Endothelial cell (in vitro differentiated cells): ENCODE measurements around the gene ZNF669. TPM values are rescaled to one million over a fixed set of nuclear protein-coding genes. Genes with fewer than 3 reads are reported as not detected.

ENCODE experiments used
- DNase-seq: peaks from one replicate; pipeline ENCODE4 v3.0.0; 2021; ENCODE audit warnings: low spot score
- H3K27ac Mint-ChIP-seq: one replicate; pipeline ENCODE4 v1.8.0; 2021; ENCODE audit warnings: mixed read lengths, inconsistent platforms; ENCODE audit not compliant: unreplicated experiment
- H3K27me3 Mint-ChIP-seq: one replicate; pipeline ENCODE4 v1.8.0; 2021; ENCODE audit warnings: mild to moderate bottlenecking, moderate library complexity, mixed read lengths, inconsistent platforms; ENCODE audit not compliant: unreplicated experiment
- H3K36me3 Mint-ChIP-seq: one replicate; pipeline ENCODE4 v1.8.0; 2021; ENCODE audit warnings: mild to moderate bottlenecking, low read depth, mixed read lengths, inconsistent platforms; ENCODE audit not compliant: unreplicated experiment
- H3K4me1 Mint-ChIP-seq: one replicate; pipeline ENCODE4 v1.8.0; 2021; ENCODE audit warnings: mild to moderate bottlenecking, mixed read lengths, inconsistent platforms; ENCODE audit not compliant: unreplicated experiment
- H3K4me3 Mint-ChIP-seq: one replicate; pipeline ENCODE4 v1.8.0; 2021; ENCODE audit warnings: mild to moderate bottlenecking, mixed read lengths, inconsistent platforms; ENCODE audit not compliant: unreplicated experiment
- H3K9me3 Mint-ChIP-seq: one replicate; pipeline ENCODE4 v1.8.0; 2021; ENCODE audit warnings: mixed read lengths, inconsistent platforms; ENCODE audit not compliant: unreplicated experiment
- total RNA-seq: library from RNA; stranded (reverse); fragmentation: NEBNext Ultra II Directional; extraction: Animal tissue kit (Norgen Biotek cat#: 25700); gene quantifications from one replicate; pipeline ENCODE4 v1.2.1, GENCODE V29; 2021; ENCODE audit not compliant: unreplicated experiment
- TF ChIP-seq, protein P1 (sequence below): fragments of 200-600 bp; sonication (generic); IDR thresholded peaks from one replicate; pipeline ENCODE4 v1.5.0; 2021; ENCODE audit warnings: antibody characterized with exemption; ENCODE audit not compliant: unreplicated experiment

Gene ZNF669
- total RNA-seq, 1 donor from 2014 or later: 21.7 TPM

DNA sequence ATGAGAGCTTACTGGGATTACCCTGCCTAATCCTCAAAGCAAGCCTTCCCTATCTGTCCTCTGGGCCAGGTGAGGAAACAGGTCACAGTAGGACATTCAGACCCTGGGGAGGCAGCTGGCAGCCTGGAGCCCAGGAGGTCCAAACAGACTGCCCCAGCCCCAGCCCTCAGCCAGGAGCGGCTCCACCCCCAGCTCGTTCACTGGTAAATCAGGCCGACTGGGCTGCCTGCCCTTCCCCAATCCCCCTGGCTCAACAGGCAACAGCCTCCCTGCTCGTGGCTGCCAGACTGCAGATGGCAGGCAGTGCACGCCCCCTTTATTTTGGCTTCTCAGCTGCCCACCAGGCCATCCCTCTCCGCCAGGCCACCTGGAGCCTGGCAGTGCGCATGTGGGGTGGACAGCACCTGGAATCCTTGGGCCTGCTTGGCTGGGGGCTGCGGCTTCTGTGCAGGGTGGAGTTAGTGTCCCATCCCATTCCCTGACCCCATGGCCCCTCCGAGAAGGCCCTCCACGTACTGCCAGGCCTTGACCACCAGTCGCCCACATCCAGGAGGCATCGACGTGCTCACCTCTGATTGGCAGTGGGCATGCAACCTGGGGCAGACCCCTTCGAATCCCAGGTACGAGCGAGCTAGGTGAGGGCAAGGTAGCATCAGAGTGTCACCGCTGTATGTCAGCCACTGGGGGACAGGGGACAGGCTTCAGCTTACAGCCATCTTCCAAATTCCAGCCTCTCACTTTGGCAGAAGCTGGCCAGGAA is 14.4 kb downstream of the ZNF669 start:
- H3K27me3 Mint-ChIP-seq: peaks cover 5% of the 10 kb centered on the region
- TF ChIP-seq, protein P1, sequence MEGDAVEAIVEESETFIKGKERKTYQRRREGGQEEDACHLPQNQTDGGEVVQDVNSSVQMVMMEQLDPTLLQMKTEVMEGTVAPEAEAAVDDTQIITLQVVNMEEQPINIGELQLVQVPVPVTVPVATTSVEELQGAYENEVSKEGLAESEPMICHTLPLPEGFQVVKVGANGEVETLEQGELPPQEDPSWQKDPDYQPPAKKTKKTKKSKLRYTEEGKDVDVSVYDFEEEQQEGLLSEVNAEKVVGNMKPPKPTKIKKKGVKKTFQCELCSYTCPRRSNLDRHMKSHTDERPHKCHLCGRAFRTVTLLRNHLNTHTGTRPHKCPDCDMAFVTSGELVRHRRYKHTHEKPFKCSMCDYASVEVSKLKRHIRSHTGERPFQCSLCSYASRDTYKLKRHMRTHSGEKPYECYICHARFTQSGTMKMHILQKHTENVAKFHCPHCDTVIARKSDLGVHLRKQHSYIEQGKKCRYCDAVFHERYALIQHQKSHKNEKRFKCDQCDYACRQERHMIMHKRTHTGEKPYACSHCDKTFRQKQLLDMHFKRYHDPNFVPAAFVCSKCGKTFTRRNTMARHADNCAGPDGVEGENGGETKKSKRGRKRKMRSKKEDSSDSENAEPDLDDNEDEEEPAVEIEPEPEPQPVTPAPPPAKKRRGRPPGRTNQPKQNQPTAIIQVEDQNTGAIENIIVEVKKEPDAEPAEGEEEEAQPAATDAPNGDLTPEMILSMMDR: no peak
- H3K4me1 Mint-ChIP-seq: no peaks in the 10 kb centered on the region
- H3K36me3 Mint-ChIP-seq: no peaks in the 10 kb centered on the region
- no peak overlapping the region for H3K27ac Mint-ChIP-seq
- no peak for DNase-seq
- H3K9me3 Mint-ChIP-seq: no peaks in the 10 kb centered on the region
- no peak overlapping the region for H3K4me3 Mint-ChIP-seq

DNA sequence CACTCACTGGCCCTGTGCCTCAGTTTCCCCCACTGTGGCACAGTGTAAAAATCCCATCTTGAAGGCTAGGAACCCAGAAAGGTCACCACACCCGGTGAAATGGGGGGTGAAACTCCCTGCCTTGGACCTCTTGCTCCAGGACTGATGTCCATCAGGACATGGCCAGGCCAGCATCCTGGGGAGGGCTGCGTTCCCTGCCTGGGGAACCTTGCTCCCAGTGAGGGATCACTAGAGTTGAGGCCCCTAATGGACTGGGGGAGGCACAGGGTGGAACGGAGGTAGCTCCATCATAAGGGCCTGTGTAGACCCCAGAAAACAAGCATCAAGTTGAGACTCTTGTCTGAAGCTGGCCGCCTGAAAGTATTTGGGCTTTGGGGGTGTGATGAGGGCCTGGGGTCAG is 15.2 kb downstream of the ZNF669 start:
- TF ChIP-seq, protein P1: no peak
- Mint-ChIP-seq H3K36me3 (no peaks in the 10 kb centered on the region), H3K4me1 (no peaks in the 10 kb centered on the region), H3K9me3 (no peaks in the 10 kb centered on the region), H3K4me3 (no peak overlapping the region), H3K27ac (no peak overlapping the region), H3K27me3 (peaks cover 5% of the 10 kb centered on the region)
- DNase-seq: no peak

DNA sequence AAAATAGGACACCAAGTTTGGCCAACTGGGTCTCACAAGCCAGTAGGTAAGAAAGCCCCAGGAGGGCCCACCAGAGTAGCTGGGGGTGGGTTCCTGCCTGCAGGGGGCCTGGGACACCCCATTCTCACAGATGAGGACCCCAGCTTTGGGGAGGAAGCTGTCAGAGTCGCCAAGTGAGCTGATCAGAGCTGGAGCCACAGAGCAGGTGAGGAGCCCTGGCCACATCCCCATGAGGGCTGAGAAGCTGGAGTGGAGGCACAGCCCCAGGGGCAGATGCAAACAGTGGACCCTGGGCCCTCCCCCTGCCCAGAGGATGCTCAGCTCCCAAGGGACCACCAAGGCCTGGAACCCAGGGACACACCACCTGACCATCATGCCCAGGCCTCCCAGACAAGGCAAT is 16.9 kb downstream of the ZNF669 start:
- TF ChIP-seq, protein P1: no peak
- H3K27me3 Mint-ChIP-seq: peaks cover 5% of the 10 kb centered on the region
- H3K9me3 Mint-ChIP-seq: no peaks in the 10 kb centered on the region
- no peaks in the 10 kb centered on the region for H3K4me1 Mint-ChIP-seq
- no peaks in the 10 kb centered on the region for H3K36me3 Mint-ChIP-seq
- no peak overlapping the region for H3K4me3 Mint-ChIP-seq
- H3K27ac Mint-ChIP-seq: no peak overlapping the region
- DNase-seq: no peak

DNA sequence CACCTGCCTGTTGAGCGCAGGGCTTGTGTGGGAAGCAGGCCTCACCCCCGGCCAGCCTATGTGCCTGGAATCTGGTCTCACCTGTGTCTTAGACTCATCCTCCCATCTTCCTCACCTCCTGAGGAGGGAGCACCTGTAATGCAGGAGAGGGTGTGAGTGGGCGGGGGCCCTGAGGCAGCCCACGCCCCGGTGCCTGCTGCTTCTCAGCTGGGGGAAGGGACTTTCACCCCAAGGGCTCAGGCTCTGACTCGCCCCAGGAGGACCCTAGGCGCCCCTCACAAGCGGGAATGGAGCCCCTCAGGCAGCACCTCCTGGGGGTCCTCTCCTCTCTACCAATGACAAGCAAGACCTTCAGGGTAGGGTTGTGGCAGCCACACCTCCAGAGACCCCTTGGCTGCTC is 18.8 kb downstream of the ZNF669 start:
- H3K4me1 Mint-ChIP-seq: no peaks in the 10 kb centered on the region
- DNase-seq: no peak
- no peak overlapping the region for H3K27ac Mint-ChIP-seq
- no peaks in the 10 kb centered on the region for H3K36me3 Mint-ChIP-seq
- peaks cover 6% of the 10 kb centered on the region for H3K27me3 Mint-ChIP-seq
- no peak overlapping the region for H3K4me3 Mint-ChIP-seq
- TF ChIP-seq, protein P1: no peak
- H3K9me3 Mint-ChIP-seq: no peaks in the 10 kb centered on the region

DNA sequence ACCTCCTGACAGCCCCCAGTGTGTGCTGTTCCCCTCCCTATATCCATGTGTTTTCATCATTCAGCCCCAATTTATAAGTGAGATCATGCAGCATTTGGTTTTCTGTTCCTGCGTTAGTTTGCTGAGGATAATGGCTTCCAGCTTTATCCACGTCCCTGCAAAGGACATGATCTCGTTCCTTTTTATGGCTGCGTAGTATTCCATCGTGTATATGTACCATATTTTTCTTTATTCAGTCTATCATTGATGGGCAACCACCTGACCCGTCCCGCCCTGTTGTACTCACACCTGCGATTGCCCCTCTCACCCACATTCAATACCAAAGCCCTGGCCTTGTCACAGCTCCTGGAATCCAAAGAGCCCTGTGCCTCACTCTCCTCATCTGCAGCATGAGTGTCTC is 19.4 kb downstream of the ZNF669 start:
- Mint-ChIP-seq H3K4me1 (peaks cover 2% of the 10 kb centered on the region), H3K27me3 (peaks cover 6% of the 10 kb centered on the region), H3K4me3 (no peak overlapping the region), H3K27ac (no peak overlapping the region), H3K9me3 (no peaks in the 10 kb centered on the region), H3K36me3 (no peaks in the 10 kb centered on the region)
- TF ChIP-seq, protein P1: no peak
- DNase-seq: no peak
